Body of pancreas (tissue), 4 donors: ENCODE data around the gene GNL3. TPM values are rescaled to one million over a fixed set of nuclear protein-coding genes. Genes with fewer than 3 reads are reported as not detected.

Experiments
- ATAC-seq: fragments of 150-250 bp; one replicate; pipeline ENCODE4 v1.9.1; 2016
- DNase-seq, 4 donors: peaks; one replicate each; pipeline ENCODE4 v3.0.0-alpha.2; 2019
- H3K27ac ChIP-seq, 4 donors: fragments of 200-600 bp; sonication (generic); 1 replicate in 3 of 4; 2 replicates in 1 of 4; pipeline versions ENCODE4 v1.5.1 to v1.6.1; 2016 to 2019; ENCODE audit warnings: mild to moderate bottlenecking in 1 of 4, mixed read lengths in 1 of 4, moderate library complexity in 1 of 4
- H3K27me3 ChIP-seq, 2 donors: fragments of 200-600 bp; sonication (generic); one replicate each; pipeline ENCODE4 v1.6.0; 2016; ENCODE audit warnings: mild to moderate bottlenecking in 1 of 2
- H3K36me3 ChIP-seq, 2 donors: fragments of 200-600 bp; sonication (generic); replicated peaks in 1 of 2; 2 replicates each; pipeline ENCODE4 v1.5.1; 2016; ENCODE audit warnings: low read depth in 2 of 2; ENCODE audit not compliant: insufficient read depth in 1 of 2
- H3K4me1 ChIP-seq: fragments of 200-600 bp; sonication (generic); one replicate; pipeline ENCODE4 v1.6.0; 2016
- H3K4me3 ChIP-seq, 2 donors: fragments of 200-600 bp; sonication (generic); 1 replicate in 1 of 2; 2 replicates in 1 of 2; pipeline ENCODE4 v1.5.1; 2016 to 2019
- H3K9me3 ChIP-seq, 3 donors: fragments of 200-600 bp; sonication (generic); 1 replicate in 2 of 3; 2 replicates in 1 of 3; pipeline ENCODE4 v1.5.1; 2016
- CTCF ChIP-seq, 7 experiments: fragments of 450-650 bp in 4 of 7; fragments of 200-600 bp in 3 of 7; sonication (generic) in 3 of 7; IDR thresholded peaks; one replicate each; pipeline ENCODE4 v1.5.1; 2016 to 2019; ENCODE audit warnings: antibody characterized with exemption in 7 of 7
- POLR2A ChIP-seq, 3 donors: fragments of 450-650 bp; IDR thresholded peaks; one replicate each; pipeline ENCODE4 v1.6.1; 2016; ENCODE audit warnings: antibody characterized with exemption in 3 of 3, mild to moderate bottlenecking in 2 of 3
- WGBS, 2 donors: methylation state at CpG; one replicate each; pipeline ENCODE4 v1.1.5; 2017; 5-methylcytosine and 5-hydroxymethylcytosine counted together
- intact Hi-C: fragments of 100-400 bp; cut with DNase I; formaldehyde crosslinking; loops from one replicate; pipeline ENCODE4 v1.15.1; 2023
- total RNA-seq, 2 donors: library from RNA; depleted of rRNA; stranded (reverse); fragments of >200 nt; gene quantifications; one replicate each; pipeline ENCODE4 v1.1.0, GENCODE V29; 2016

The GNL3 gene
- total RNA-seq, 2 donors from 2014 or later = 46.2 to 122 TPM

GRCh38 chr3:52650439-52650838 lies 35.4 kb upstream of the GNL3 start:
- H3K36me3 ChIP-seq = peaks cover 0 to 34% of the 10 kb centered on the region in 2 donors
- H3K27ac ChIP-seq = no peak overlapping the region
- ATAC-seq (no peak), DNase-seq (no peak)
- H3K4me3 ChIP-seq = no peak overlapping the region
- WGBS, 2 donors = 84 to 88% methylated on average over 1 of the region's 1 CpG
- no peak for TF ChIP-seq POLR2A (IDR thresholded peaks at IDR 0.05)
- no peak for TF ChIP-seq CTCF (IDR thresholded peaks at IDR 0.05)
- intact Hi-C loops = no loop called here
- H3K27me3 ChIP-seq = no peaks in the 10 kb centered on the region
- no peaks in the 10 kb centered on the region for H3K4me1 ChIP-seq
- H3K9me3 ChIP-seq = no peaks in the 10 kb centered on the region

- no peak overlapping the region for H3K4me3 ChIP-seq
- no peaks in the 10 kb centered on the region for H3K9me3 ChIP-seq
- TF ChIP-seq POLR2A (IDR thresholded peaks at IDR 0.05) = no peak
- H3K27me3 ChIP-seq = no peaks in the 10 kb centered on the region
- DNase-seq (no peak), ATAC-seq (no peak)
- intact Hi-C loops = no loop called here
- no peak overlapping the region for H3K27ac ChIP-seq
- no peaks in the 10 kb centered on the region for H3K4me1 ChIP-seq
- peaks cover 4 to 41% of the 10 kb centered on the region in 2 donors for H3K36me3 ChIP-seq
Measured at GRCh38 chr3:52651592-52651991, 34.2 kb upstream of the GNL3 start.

- Histone ChIP-seq H3K9me3 (no peaks in the 10 kb centered on the region), H3K4me3 (no peak overlapping the region), H3K36me3 (peaks cover 9 to 41% of the 10 kb centered on the region in 2 donors), H3K4me1 (no peaks in the 10 kb centered on the region), H3K27ac (no peak overlapping the region), H3K27me3 (no peaks in the 10 kb centered on the region)
- intact Hi-C loops = no loop called here
- TF ChIP-seq POLR2A (IDR thresholded peaks at IDR 0.05) (no peak), CTCF (IDR thresholded peaks at IDR 0.05) (no peak)
- no peak for ATAC-seq
- DNase-seq = no peak
- 85 to 92% methylated on average over 3 of the region's 3 CpGs for WGBS, 2 donors
Measured at GRCh38 chr3:52655895-52656294, 29.9 kb upstream of the GNL3 start.

- no peak overlapping the region for H3K27ac ChIP-seq
- no peaks in the 10 kb centered on the region for H3K9me3 ChIP-seq
- ATAC-seq (no peak), DNase-seq (no peak)
- intact Hi-C loops = no loop called here
- TF ChIP-seq POLR2A (IDR thresholded peaks at IDR 0.05) (no peak), CTCF (IDR thresholded peaks at IDR 0.05) (no peak)
- H3K36me3 ChIP-seq = peaks cover 9 to 36% of the 10 kb centered on the region in 2 donors
- H3K27me3 ChIP-seq = no peaks in the 10 kb centered on the region
- WGBS, 2 donors = 75 to 89% methylated on average over 3 of the region's 3 CpGs
- no peaks in the 10 kb centered on the region for H3K4me1 ChIP-seq
- no peak overlapping the region for H3K4me3 ChIP-seq
Measured at GRCh38 chr3:52660046-52660445, 25.8 kb upstream of the GNL3 start.

- Histone ChIP-seq H3K27ac (no peak overlapping the region), H3K4me3 (no peak overlapping the region), H3K9me3 (no peaks in the 10 kb centered on the region), H3K4me1 (no peaks in the 10 kb centered on the region), H3K27me3 (no peaks in the 10 kb centered on the region), H3K36me3 (peaks cover 5 to 29% of the 10 kb centered on the region in 2 donors)
- no peak for ATAC-seq
- intact Hi-C loops = no loop called here
- WGBS, 2 donors = 57 to 73% methylated on average over 3 of the region's 3 CpGs
- no peak for DNase-seq
- no peak for TF ChIP-seq POLR2A (IDR thresholded peaks at IDR 0.05)
Measured at GRCh38 chr3:52663098-52663497, 22.7 kb upstream of the GNL3 start.
